HG03342 (cell line): ENCODE results near the gene ULBP2.
"Not testable (repeated sequence)": the region's sequence is repeated elsewhere in the genome, so short reads cannot be mapped to it uniquely, and the experiment has no call there.

Experiments
- ATAC-seq: cut with Tn5 transposase; IDR thresholded peaks from one replicate; pipeline ENCODE4 v1.9.1; 2021; ENCODE audit warnings: mild to moderate bottlenecking, moderate library complexity; ENCODE audit not compliant: unreplicated experiment

Gene ULBP2

GRCh38 chr6:149966319-149966718 is 24.5 kb downstream of the ULBP2 start:
- not testable (repeated sequence) for ATAC-seq

GRCh38 chr6:149967591-149967990 is 25.8 kb downstream of the ULBP2 start:
- no peak for ATAC-seq

- ATAC-seq: not testable (repeated sequence)
Observed at GRCh38 chr6:149967999-149968398, 26.2 kb downstream of the ULBP2 start.

GRCh38 chr6:149968909-149969308 is 27.1 kb downstream of the ULBP2 start:
- not testable (repeated sequence) for ATAC-seq

GRCh38 chr6:149969635-149970034 is 27.8 kb downstream of the ULBP2 start:
- no peak for ATAC-seq

- ATAC-seq: not testable (repeated sequence)
Observed at GRCh38 chr6:149974394-149974793, 32.6 kb downstream of the ULBP2 start.

GRCh38 chr6:149974825-149975224 is 33.0 kb downstream of the ULBP2 start:
- ATAC-seq: no peak

GRCh38 chr6:149975400-149975799 is 33.6 kb downstream of the ULBP2 start:
- no peak for ATAC-seq

- no peak for ATAC-seq
Observed at GRCh38 chr6:149977221-149977620, 35.4 kb downstream of the ULBP2 start.

- no peak for ATAC-seq
Observed at GRCh38 chr6:149978610-149979009, 36.8 kb downstream of the ULBP2 start.

GRCh38 chr6:149979293-149979692 is 37.5 kb downstream of the ULBP2 start:
- ATAC-seq: no peak

- ATAC-seq: no peak
Observed at GRCh38 chr6:149983145-149983544, 41.3 kb downstream of the ULBP2 start.

- no peak for ATAC-seq
Observed at GRCh38 chr6:149984773-149985172, 43.0 kb downstream of the ULBP2 start.

GRCh38 chr6:149985481-149985937 is 43.7 kb downstream of the ULBP2 start:
- no peak for ATAC-seq

- ATAC-seq: no peak
Observed at GRCh38 chr6:149987602-149988107, 45.8 kb downstream of the ULBP2 start.

- ATAC-seq: no peak
Observed at GRCh38 chr6:149988550-149989346, 46.9 kb downstream of the ULBP2 start.

GRCh38 chr6:149990212-149990660 is 48.4 kb downstream of the ULBP2 start:
- ATAC-seq: no peak

- no peak for ATAC-seq
Observed at GRCh38 chr6:149990661-149991471, 49.1 kb downstream of the ULBP2 start.

GRCh38 chr6:149991472-149991795 is 49.6 kb downstream of the ULBP2 start:
- not testable (repeated sequence) for ATAC-seq

- ATAC-seq: no peak
Observed at GRCh38 chr6:149991838-149992237, 50.0 kb downstream of the ULBP2 start.

- ATAC-seq: no peak
Observed at GRCh38 chr6:149995235-149995750, 53.5 kb downstream of the ULBP2 start.
